A673 (cell line): ENCODE measurements around the gene SORBS2.

Experiments used
- EZH2 ChIP-seq: fragments of 200-600 bp; sonication (generic); IDR thresholded peaks from 2 replicates; pipeline ENCODE4 v1.6.1; 2017; ENCODE audit warnings: borderline replicate concordance, low read depth, mild to moderate bottlenecking, mixed read lengths, antibody characterized with exemption, low read length; ENCODE audit not compliant: poor library complexity, severe bottlenecking
- TF ChIP-seq, protein P1 (sequence below): fragments of 300-800, 200-600 bp; sonication (generic); conservative IDR thresholded peaks from 2 replicates; pipeline ENCODE4 v1.5.1; 2017; ENCODE audit warnings: low read depth, mild to moderate bottlenecking, antibody characterized with exemption, low read length, moderate library complexity, mixed read lengths

- TF ChIP-seq, protein P1, sequence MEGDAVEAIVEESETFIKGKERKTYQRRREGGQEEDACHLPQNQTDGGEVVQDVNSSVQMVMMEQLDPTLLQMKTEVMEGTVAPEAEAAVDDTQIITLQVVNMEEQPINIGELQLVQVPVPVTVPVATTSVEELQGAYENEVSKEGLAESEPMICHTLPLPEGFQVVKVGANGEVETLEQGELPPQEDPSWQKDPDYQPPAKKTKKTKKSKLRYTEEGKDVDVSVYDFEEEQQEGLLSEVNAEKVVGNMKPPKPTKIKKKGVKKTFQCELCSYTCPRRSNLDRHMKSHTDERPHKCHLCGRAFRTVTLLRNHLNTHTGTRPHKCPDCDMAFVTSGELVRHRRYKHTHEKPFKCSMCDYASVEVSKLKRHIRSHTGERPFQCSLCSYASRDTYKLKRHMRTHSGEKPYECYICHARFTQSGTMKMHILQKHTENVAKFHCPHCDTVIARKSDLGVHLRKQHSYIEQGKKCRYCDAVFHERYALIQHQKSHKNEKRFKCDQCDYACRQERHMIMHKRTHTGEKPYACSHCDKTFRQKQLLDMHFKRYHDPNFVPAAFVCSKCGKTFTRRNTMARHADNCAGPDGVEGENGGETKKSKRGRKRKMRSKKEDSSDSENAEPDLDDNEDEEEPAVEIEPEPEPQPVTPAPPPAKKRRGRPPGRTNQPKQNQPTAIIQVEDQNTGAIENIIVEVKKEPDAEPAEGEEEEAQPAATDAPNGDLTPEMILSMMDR, result no peak
- TF ChIP-seq EZH2, result no peak
Observed at GRCh38 chr4:185797596-185798338, 14.2 kb downstream of the SORBS2 start.
